Measurements from ENCODE around the gene CUX1. TPM values are rescaled to one million over a fixed set of nuclear protein-coding genes. Genes with fewer than 3 reads are reported as not detected.

The CUX1 gene
- total RNA-seq, 2 donors from 2014 or later, result 42.0 to 47.5 TPM

GRCh38 chr7:102210787-102211186 is 393.4 kb downstream of the CUX1 start:
- Histone ChIP-seq H3K27me3 (no peaks in the 10 kb centered on the region), H3K9me3 (no peaks in the 10 kb centered on the region), H3K4me1 (no peaks in the 10 kb centered on the region), H3K36me3 (replicated peaks in 1 of 2; ENCODE audit: insufficient read depth in 1 of 2, low read depth in 2 of 2) (peaks cover 0 to under 1% of the 10 kb centered on the region in 2 donors), H3K4me3 (no peak overlapping the region), H3K27ac (no peak overlapping the region)
- intact Hi-C loops (cut with DNase I), result no loop called here
- TF ChIP-seq CTCF (IDR thresholded peaks at IDR 0.05) (no peak), POLR2A (IDR thresholded peaks at IDR 0.05) (no peak)
- ATAC-seq (no peak), DNase-seq (no peak)
- WGBS, 2 donors, result 91 to 97% methylated on average over 8 to 13 of the region's 13 CpGs

- ATAC-seq, result no peak
Observed at GRCh38 chr7:102211590-102212550, 394.4 kb downstream of the CUX1 start.

GRCh38 chr7:102214477-102215072 is 397.1 kb downstream of the CUX1 start:
- H3K27ac ChIP-seq, result no peak overlapping the region
- no peaks in the 10 kb centered on the region for H3K36me3 ChIP-seq (replicated peaks in 1 of 2; ENCODE audit: insufficient read depth in 1 of 2, low read depth in 2 of 2)
- no peak overlapping the region for H3K4me3 ChIP-seq
- H3K9me3 ChIP-seq, result no peaks in the 10 kb centered on the region
- intact Hi-C loops (cut with DNase I), result no loop called here
- ATAC-seq, result no peak
- no peaks in the 10 kb centered on the region for H3K4me1 ChIP-seq
- no peaks in the 10 kb centered on the region for H3K27me3 ChIP-seq
- no peak for DNase-seq
- no peak for TF ChIP-seq POLR2A (IDR thresholded peaks at IDR 0.05)
- TF ChIP-seq CTCF (IDR thresholded peaks at IDR 0.05), result no peak
- 79 to 80% methylated on average over 11 to 15 of the region's 15 CpGs for WGBS, 2 donors

More at GRCh38 chr7:102211590-102212550, 394.4 kb downstream of the CUX1 start:
- intact Hi-C loops (cut with DNase I), result no loop called here
- no peak overlapping the region for H3K4me3 ChIP-seq
- H3K9me3 ChIP-seq, result no peaks in the 10 kb centered on the region
- no peaks in the 10 kb centered on the region for H3K4me1 ChIP-seq
- H3K27me3 ChIP-seq, result no peaks in the 10 kb centered on the region
- 91 to 94% methylated on average over 20 to 21 of the region's 22 CpGs for WGBS, 2 donors
- TF ChIP-seq POLR2A (IDR thresholded peaks at IDR 0.05) (no peak), CTCF (IDR thresholded peaks at IDR 0.05) (no peak)
- no peaks in the 10 kb centered on the region for H3K36me3 ChIP-seq (replicated peaks in 1 of 2; ENCODE audit: insufficient read depth in 1 of 2, low read depth in 2 of 2)
- H3K27ac ChIP-seq, result no peak overlapping the region
- DNase-seq, result no peak

- H3K27ac ChIP-seq, result no peak overlapping the region
- no peaks in the 10 kb centered on the region for H3K27me3 ChIP-seq
- H3K9me3 ChIP-seq, result no peaks in the 10 kb centered on the region
- H3K4me1 ChIP-seq, result no peaks in the 10 kb centered on the region
- 67 to 74% methylated on average over 7 of the region's 7 CpGs for WGBS, 2 donors
- no peaks in the 10 kb centered on the region for H3K36me3 ChIP-seq (replicated peaks in 1 of 2; ENCODE audit: insufficient read depth in 1 of 2, low read depth in 2 of 2)
- TF ChIP-seq POLR2A (IDR thresholded peaks at IDR 0.05) (no peak), CTCF (IDR thresholded peaks at IDR 0.05) (no peak)
- intact Hi-C loops (cut with DNase I), result no loop called here
- DNase-seq (no peak), ATAC-seq (no peak)
- H3K4me3 ChIP-seq, result no peak overlapping the region
Observed at GRCh38 chr7:102215256-102215655, 397.8 kb downstream of the CUX1 start.

All from body of pancreas (tissue), 4 donors.